ENCODE data around the gene MRPL40. TPM values are rescaled to one million over a fixed set of nuclear protein-coding genes. Genes with fewer than 3 reads are reported as not detected.

MRPL40 gene
- total RNA-seq, 4 donors from 2014 or later: 21.2 to 31.2 (median 27.7) TPM

GRCh38 chr22:19454156-19454555 lies 21.8 kb downstream of the MRPL40 start:
- 75% methylated on average over 6 of the region's 6 CpGs for WGBS
- intact Hi-C loops (cut with DNase I): no loop called here
- H3K36me3 ChIP-seq: peaks cover 48 to 94% (median 89%) of the 10 kb centered on the region in 4 donors

GRCh38 chr22:19455033-19455432 lies 22.7 kb downstream of the MRPL40 start:
- 98% methylated on average over 2 of the region's 2 CpGs for WGBS

More at GRCh38 chr22:19454156-19454555, 21.8 kb downstream of the MRPL40 start:
- no peak overlapping the region for H3K27ac ChIP-seq (replicated peaks in 1 of 4)
- DNase-seq (ENCODE audit: extremely low spot score): no peak
- H3K4me3 ChIP-seq: no peak overlapping the region
- no peak for TF ChIP-seq POLR2A (IDR thresholded peaks at IDR 0.05; ENCODE audit: low read depth)
- H3K9me3 ChIP-seq: no peaks in the 10 kb centered on the region
- no peaks in the 10 kb centered on the region for H3K27me3 ChIP-seq
- peaks cover 0 to 1% (median 0%) of the 10 kb centered on the region in 4 donors for H3K4me1 ChIP-seq

GRCh38 chr22:19455585-19456370 lies 23.4 kb downstream of the MRPL40 start:
- intact Hi-C loops (cut with DNase I): no loop called here

More at GRCh38 chr22:19455033-19455432, 22.7 kb downstream of the MRPL40 start:
- Histone ChIP-seq H3K4me3 (no peak overlapping the region), H3K4me1 (no peaks in the 10 kb centered on the region), H3K27ac (replicated peaks in 1 of 4) (no peak overlapping the region), H3K36me3 (peaks cover 55 to 97% (median 92%) of the 10 kb centered on the region in 4 donors), H3K27me3 (no peaks in the 10 kb centered on the region), H3K9me3 (no peaks in the 10 kb centered on the region)
- intact Hi-C loops (cut with DNase I): no loop called here
- no peak for DNase-seq (ENCODE audit: extremely low spot score)
- TF ChIP-seq POLR2A (IDR thresholded peaks at IDR 0.05; ENCODE audit: low read depth) (no peak), POLR2AphosphoS5 (IDR thresholded peaks at IDR 0.05) (no peak), CTCF (IDR thresholded peaks at IDR 0.05) (no peak), EP300 (IDR thresholded peaks at IDR 0.05) (no peak)

GRCh38 chr22:19456541-19456940 lies 24.2 kb downstream of the MRPL40 start:
- intact Hi-C loops (cut with DNase I): no loop called here
- Histone ChIP-seq H3K9me3 (no peaks in the 10 kb centered on the region), H3K4me1 (no peaks in the 10 kb centered on the region), H3K4me3 (no peak overlapping the region), H3K27ac (replicated peaks in 1 of 4) (no peak overlapping the region), H3K36me3 (peaks cover 64 to 100% (median 92%) of the 10 kb centered on the region in 4 donors), H3K27me3 (no peaks in the 10 kb centered on the region)
- DNase-seq (ENCODE audit: extremely low spot score): no peak
- TF ChIP-seq POLR2AphosphoS5 (IDR thresholded peaks at IDR 0.05) (no peak), EP300 (IDR thresholded peaks at IDR 0.05) (no peak), POLR2A (IDR thresholded peaks at IDR 0.05; ENCODE audit: low read depth) (no peak), CTCF (IDR thresholded peaks at IDR 0.05) (no peak)
- 95% methylated on average over 9 of the region's 10 CpGs for WGBS

More at GRCh38 chr22:19455585-19456370, 23.4 kb downstream of the MRPL40 start:
- 89% methylated on average over 4 of the region's 4 CpGs for WGBS
- H3K9me3 ChIP-seq: no peaks in the 10 kb centered on the region
- no peak overlapping the region for H3K27ac ChIP-seq (replicated peaks in 1 of 4)
- no peaks in the 10 kb centered on the region for H3K4me1 ChIP-seq
- DNase-seq (ENCODE audit: extremely low spot score): no peak
- H3K36me3 ChIP-seq: peaks cover 57 to 97% (median 92%) of the 10 kb centered on the region in 4 donors
- no peak overlapping the region for H3K4me3 ChIP-seq
- no peaks in the 10 kb centered on the region for H3K27me3 ChIP-seq
- TF ChIP-seq EP300 (IDR thresholded peaks at IDR 0.05) (no peak), POLR2A (IDR thresholded peaks at IDR 0.05; ENCODE audit: low read depth) (no peak), POLR2AphosphoS5 (IDR thresholded peaks at IDR 0.05) (no peak), CTCF (IDR thresholded peaks at IDR 0.05) (no peak)

GRCh38 chr22:19457828-19458428 lies 25.6 kb downstream of the MRPL40 start:
- Histone ChIP-seq H3K9me3 (no peaks in the 10 kb centered on the region), H3K27me3 (no peaks in the 10 kb centered on the region), H3K4me1 (no peaks in the 10 kb centered on the region), H3K36me3 (peaks cover 67 to 100% (median 88%) of the 10 kb centered on the region in 4 donors), H3K27ac (replicated peaks in 1 of 4) (no peak overlapping the region), H3K4me3 (no peak overlapping the region)
- WGBS: 89% methylated on average over 7 of the region's 8 CpGs
- no peak for DNase-seq (ENCODE audit: extremely low spot score)
- intact Hi-C loops (cut with DNase I): no loop called here
- TF ChIP-seq CTCF (IDR thresholded peaks at IDR 0.05) (no peak), POLR2A (IDR thresholded peaks at IDR 0.05; ENCODE audit: low read depth) (no peak), EP300 (IDR thresholded peaks at IDR 0.05) (no peak), POLR2AphosphoS5 (IDR thresholded peaks at IDR 0.05) (no peak)
